ENCODE results near the gene TMEM120B. TPM values are rescaled to one million over a fixed set of nuclear protein-coding genes. Genes with fewer than 3 reads are reported as not detected.

TMEM120B gene
- total RNA-seq, 2 donors from 2014 or later: 8.5 to 10.2 TPM

DNA sequence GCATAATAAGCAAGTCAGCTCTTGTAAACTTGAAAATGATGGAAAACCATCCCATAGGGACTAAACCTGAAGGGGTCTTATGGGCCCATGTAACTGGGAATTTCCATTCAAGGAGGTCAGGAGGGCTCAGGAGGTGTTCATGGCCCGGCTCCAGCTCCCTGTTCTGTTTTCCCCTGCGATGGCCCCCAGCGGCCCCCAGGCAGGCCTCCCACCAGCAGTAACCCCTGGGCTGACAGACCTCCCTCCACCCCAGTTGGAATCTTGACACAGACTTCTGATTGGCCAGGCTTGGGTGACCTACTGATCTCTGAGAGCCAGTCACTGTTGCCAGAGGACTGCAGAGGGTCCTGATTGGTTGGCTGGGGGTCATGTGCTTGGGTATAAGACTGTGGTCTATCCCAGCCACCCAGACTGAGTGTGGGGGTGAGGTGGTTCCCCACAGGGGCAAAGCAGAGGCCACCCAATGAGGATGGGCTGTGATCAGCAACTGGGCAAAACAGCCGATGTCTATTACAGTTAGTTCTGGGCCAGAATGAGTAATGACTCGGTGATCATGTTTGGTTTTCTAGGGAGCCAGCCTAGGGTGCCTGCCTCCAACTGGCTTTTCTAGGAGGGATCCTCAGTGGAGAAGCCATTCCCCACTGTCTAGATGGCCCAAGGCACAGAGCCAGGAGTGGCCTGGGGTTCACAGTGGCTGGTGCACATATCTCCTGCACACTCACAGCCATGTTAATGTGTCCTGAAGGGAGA is 53.9 kb downstream of the TMEM120B start:
- no peak for DNase-seq
- no peak for ATAC-seq
- intact Hi-C loops (cut with DNase I): loop anchor here in 1 of 2 donors (5.0 kb wide), 1 partner anchor 54 kb away; the partner anchor contains the start of gene TMEM120B

- ATAC-seq (peak; percentile 85 to 87), DNase-seq (peak; percentile 70)
- intact Hi-C loops (cut with DNase I): loop anchor here in 1 of 2 donors (5.0 kb wide), 1 partner anchor 55 kb away; the partner anchor contains the start of gene TMEM120B
Measured at GRCh38 chr12:121767525-121768016, 55.0 kb downstream of the TMEM120B start.

DNA sequence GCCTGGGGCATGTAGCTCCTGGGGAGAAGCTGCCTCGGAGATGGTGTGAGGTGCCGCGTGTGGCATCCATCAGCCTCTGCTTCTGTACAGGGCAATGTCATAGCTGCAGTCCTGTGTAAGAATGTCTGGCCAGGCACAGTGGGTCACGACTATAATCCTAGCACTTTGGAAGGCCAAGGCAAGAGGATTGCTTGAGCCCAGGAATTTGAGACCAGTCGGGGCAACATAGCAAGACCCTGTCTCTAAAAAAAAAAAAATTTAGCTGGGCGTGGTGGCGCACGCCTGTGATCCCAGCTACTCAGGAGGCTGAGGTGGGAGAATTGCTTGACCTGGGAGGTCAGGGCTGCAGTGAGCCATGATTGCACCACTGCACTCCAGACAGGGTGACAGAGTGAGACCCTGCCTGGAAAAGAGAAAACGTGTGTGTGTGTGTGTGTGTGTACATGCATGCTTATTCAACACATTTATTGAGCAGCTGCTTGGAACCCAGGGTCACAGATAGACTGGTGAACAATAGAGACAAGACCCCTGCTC is 56.8 kb downstream of the TMEM120B start:
- ATAC-seq: no peak
- intact Hi-C loops (cut with DNase I): loop anchor here in 1 of 2 donors (5.0 kb wide), 1 partner anchor 57 kb away; the partner anchor contains the start of gene TMEM120B
- no peak for DNase-seq

DNA sequence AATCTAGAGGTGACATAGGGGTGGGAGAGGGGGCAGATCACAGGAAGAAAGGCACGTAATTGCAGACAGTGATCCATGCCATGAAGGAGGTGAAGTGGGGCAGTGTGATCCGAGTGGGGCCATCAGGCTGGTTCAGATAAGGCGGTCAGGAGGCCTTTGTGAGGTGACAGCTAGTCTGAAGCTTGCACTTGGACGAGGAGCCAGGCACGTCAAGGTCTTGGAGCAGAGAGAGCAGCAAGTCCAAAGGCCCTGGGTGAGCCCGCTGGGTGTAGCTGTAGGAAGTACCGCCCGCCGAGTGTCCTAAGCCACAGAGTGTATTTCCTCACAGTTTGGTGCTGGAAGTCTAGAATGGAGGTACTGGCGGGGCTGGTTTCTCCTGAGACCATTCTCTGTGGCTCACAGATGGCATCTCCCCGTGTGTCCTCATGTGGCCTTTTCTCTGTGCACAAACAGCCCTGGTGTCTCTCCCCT is 57.3 kb downstream of the TMEM120B start:
- peak; percentile 3 to 21 for ATAC-seq
- intact Hi-C loops (cut with DNase I): loop anchor here (5.0 kb wide), 2 partner anchors 58 to 73 kb away; partner anchors contain the start of gene TMEM120B (in 1 of the 2)
- no peak for DNase-seq

GRCh38 chr12:121770388-121770787 is 57.8 kb downstream of the TMEM120B start:
- intact Hi-C loops (cut with DNase I): loop anchor here in 1 of 2 donors (5.0 kb wide), 1 partner anchor 73 kb away; no protein-coding TSS in a partner anchor
- no peak for ATAC-seq
- no peak for DNase-seq

- ATAC-seq (no peak), DNase-seq (no peak)
- intact Hi-C loops (cut with DNase I): loop anchor here in 1 of 2 donors (5.0 kb wide), 1 partner anchor 74 kb away; no protein-coding TSS in a partner anchor
Measured at GRCh38 chr12:121770813-121771625, 58.5 kb downstream of the TMEM120B start.

- peak; percentile 58 to 76 for ATAC-seq
- DNase-seq: peak; percentile 66
- intact Hi-C loops (cut with DNase I): loop anchor here (1.0 to 5.0 kb wide), 2 partner anchors 76 kb away; no protein-coding TSS in a partner anchor
Measured at GRCh38 chr12:121773011-121773777, 60.6 kb downstream of the TMEM120B start.

- no peak for DNase-seq
- no peak for ATAC-seq
- intact Hi-C loops (cut with DNase I): loop anchor here (5.0 kb wide), 2 partner anchors 37 to 78 kb away; no protein-coding TSS in a partner anchor
Measured at GRCh38 chr12:121774968-121775474, 62.5 kb downstream of the TMEM120B start.

DNA sequence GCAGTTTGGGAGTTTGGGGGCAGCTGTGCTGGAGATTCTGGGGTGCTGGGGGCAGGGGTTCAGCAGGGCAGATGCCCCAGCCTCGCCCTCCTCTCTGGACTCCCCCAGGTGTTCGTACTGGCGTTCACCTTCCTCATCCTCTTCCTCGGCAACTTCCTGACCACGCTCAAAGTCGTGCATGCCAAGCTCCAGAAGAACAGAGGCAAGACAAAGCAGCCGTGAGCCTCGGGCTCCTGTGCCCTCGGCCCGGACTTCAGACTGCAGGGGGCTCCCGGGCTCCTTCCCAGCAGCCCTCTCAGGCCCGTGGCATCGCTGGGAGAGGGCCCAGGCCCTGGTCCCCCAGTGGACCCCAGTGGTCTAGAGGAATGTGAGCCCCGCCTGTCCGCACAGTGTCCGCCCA is 62.9 kb downstream of the TMEM120B start:
- ATAC-seq (no peak), DNase-seq (no peak)
- intact Hi-C loops (cut with DNase I): loop anchor here in 1 of 2 donors (5.0 kb wide), 1 partner anchor 37 kb away; no protein-coding TSS in a partner anchor

- ATAC-seq (peak; percentile 53 to 58), DNase-seq (peak; percentile 88)
- intact Hi-C loops (cut with DNase I): loop anchor here in 1 of 2 donors (5.0 kb wide), 1 partner anchor 36 kb away; no protein-coding TSS in a partner anchor
Measured at GRCh38 chr12:121776190-121777098, 63.9 kb downstream of the TMEM120B start.

- DNase-seq (no peak), ATAC-seq (no peak)
- intact Hi-C loops (cut with DNase I): loop anchor here in 1 of 2 donors (5.0 kb wide), 1 partner anchor 34 kb away; no protein-coding TSS in a partner anchor
Measured at GRCh38 chr12:121778567-121779421, 66.2 kb downstream of the TMEM120B start.

- intact Hi-C loops (cut with DNase I): loop anchor here in 1 of 2 donors (5.0 kb wide), 1 partner anchor 33 kb away; no protein-coding TSS in a partner anchor
- DNase-seq (no peak), ATAC-seq (no peak)
Measured at GRCh38 chr12:121779422-121779895, 66.9 kb downstream of the TMEM120B start.

DNA sequence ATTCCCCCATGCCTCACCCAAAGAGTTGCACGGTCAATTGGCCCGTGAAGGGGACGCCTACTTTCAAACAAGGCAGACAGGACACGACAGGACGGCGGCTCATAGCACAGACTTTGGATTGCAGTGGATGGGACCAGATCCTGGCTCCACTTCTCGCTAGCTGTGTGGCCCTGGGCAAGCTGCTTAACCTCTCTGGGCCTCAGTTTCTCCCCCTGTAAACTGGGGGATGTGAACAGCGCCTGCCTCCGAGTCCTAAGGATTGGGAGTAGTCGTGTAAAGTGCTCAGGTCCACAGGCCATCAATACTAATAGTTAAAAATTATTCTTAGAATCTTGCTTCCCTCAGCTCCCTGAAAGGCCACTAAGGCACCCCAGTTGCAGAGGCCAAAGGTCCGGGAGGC is 67.9 kb downstream of the TMEM120B start:
- no peak for ATAC-seq
- DNase-seq: no peak
- intact Hi-C loops (cut with DNase I): no loop called here

DNA sequence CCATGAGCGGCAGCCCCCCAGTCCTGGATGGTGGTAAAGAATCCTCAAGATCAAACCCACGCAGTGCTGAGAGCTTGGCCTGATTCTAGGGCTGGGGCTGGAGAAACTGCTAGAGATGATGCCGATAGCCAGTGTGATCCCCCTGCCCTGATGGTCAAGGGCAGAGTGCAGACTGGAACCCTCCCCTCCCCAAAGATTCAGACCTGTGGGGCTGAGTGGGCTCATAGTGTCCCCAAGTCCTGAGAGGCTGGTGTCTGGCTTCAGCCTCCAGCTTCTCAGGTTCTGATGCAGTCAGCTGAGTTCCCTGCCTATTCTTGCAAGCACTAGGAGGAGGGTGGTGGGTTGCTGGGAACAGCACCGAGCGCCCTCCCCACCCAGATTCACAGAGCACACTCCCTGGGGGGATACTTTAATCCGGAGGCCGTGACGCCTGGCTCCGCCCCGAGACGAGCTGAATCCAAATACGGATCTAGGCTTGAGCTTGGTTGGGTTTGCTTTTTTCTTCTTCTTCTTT is 69.0 kb downstream of the TMEM120B start:
- intact Hi-C loops (cut with DNase I): no loop called here

More for the DNA sequence above, 69.0 kb downstream of the TMEM120B start:
- ATAC-seq: peak; percentile 12 to 60
- no peak for DNase-seq

Data from left cardiac atrium (tissue), 4 donors.